C4-2B (cell line): ENCODE measurements around the gene KIF26B.

Source experiments
- ZFX ChIP-seq: fragments of 450-650 bp; IDR thresholded peaks from 2 replicates; pipeline ENCODE4 v1.6.1; 2017
- TF ChIP-seq, protein P1 (sequence below): fragments of 450-650 bp; conservative IDR thresholded peaks from 2 replicates; pipeline ENCODE4 v1.5.1; 2017; ENCODE audit warnings: mild to moderate bottlenecking

DNA sequence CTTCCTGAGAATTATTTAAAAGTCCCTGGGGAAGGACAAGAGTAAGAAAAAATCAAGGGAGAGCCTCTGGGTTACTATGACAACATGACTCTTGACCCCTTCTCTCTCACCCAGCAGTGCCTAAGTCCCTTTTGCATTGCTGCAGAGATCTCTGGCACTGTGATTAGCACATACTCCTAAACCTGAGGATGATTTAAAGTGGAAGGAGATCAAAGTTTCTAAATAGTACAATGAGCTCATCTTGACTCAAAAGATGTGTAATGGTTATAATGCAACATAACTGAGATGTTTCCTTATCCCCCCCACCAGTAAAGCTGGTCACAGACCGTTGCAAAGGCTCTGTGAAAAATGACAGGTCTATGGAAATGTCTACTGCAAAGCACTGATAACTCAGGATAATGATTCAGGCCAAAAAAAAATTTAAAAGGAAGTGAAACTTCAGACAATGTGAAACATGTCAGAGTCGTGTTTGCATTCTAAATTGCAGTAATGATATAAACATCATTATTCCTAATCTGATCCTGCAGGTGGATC lies 519.2 kb downstream of the KIF26B start:
- TF ChIP-seq, protein P1, sequence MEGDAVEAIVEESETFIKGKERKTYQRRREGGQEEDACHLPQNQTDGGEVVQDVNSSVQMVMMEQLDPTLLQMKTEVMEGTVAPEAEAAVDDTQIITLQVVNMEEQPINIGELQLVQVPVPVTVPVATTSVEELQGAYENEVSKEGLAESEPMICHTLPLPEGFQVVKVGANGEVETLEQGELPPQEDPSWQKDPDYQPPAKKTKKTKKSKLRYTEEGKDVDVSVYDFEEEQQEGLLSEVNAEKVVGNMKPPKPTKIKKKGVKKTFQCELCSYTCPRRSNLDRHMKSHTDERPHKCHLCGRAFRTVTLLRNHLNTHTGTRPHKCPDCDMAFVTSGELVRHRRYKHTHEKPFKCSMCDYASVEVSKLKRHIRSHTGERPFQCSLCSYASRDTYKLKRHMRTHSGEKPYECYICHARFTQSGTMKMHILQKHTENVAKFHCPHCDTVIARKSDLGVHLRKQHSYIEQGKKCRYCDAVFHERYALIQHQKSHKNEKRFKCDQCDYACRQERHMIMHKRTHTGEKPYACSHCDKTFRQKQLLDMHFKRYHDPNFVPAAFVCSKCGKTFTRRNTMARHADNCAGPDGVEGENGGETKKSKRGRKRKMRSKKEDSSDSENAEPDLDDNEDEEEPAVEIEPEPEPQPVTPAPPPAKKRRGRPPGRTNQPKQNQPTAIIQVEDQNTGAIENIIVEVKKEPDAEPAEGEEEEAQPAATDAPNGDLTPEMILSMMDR: no peak
- no peak for TF ChIP-seq ZFX
